GM12878 (cell line): ENCODE results near the gene KANK4. TPM values are rescaled to one million over a fixed set of nuclear protein-coding genes. Genes with fewer than 3 reads are reported as not detected.

Experiments used
- ATAC-seq: fragments of 200-7000 bp; cut with Tn5 transposase; 3 replicates; pipeline ENCODE4 v1.9.1; 2020; ENCODE audit warnings: mild to moderate bottlenecking, moderate library complexity
- BruUV-seq: library from RNA; stranded (reverse); fragments of 400-500 nt; replicated peaks from 2 replicates; lab custom pipeline; 2021; lab: Mats Ljungman, UMichigan
- CTCF ChIA-PET: fragments of 300-600 bp; sonication (Branson Sonifier 250); formaldehyde crosslinking; extraction: SDS; loops from one replicate; lab custom pipeline; 2021; ENCODE audit warnings: inconsistent platforms; lab: Yijun Ruan, JAX
- POLR2A ChIA-PET: fragments of 350-600 bp; formaldehyde crosslinking; extraction: SDS; loops from one replicate; lab custom pipeline; 2021; ENCODE audit warnings: inconsistent platforms; lab: Charles Lee
- RAD21 ChIA-PET: fragments of 300-600 bp; sonication (Branson Sonifier 250); formaldehyde crosslinking; loops from one replicate; lab custom pipeline; 2023; ENCODE audit warnings: antibody characterized with exemption; ENCODE audit not compliant: unreplicated experiment; lab: Charles Lee
- SMC1A ChIA-PET: fragments of 300-600 bp; sonication (Branson Sonifier 250); formaldehyde crosslinking; loops from one replicate; lab custom pipeline; 2023; ENCODE audit not compliant: unreplicated experiment, uncharacterized antibody; lab: Charles Lee
- DNase-seq: peaks from one replicate; pipeline ENCODE4 v3.0.0-alpha.2; 2011; ENCODE audit warnings: low read depth, low spot score
- FAIRE-seq: peaks from 3 replicates; lab custom pipeline; 2011; peaks lifted over from hg19 to GRCh38; lab: Jason Lieb, UNC
- H2AFZ ChIP-seq: 2 replicates; pipeline ENCODE4 v1.6.0; 2011; ENCODE audit warnings: low read depth, low read length, control low read depth; ENCODE audit not compliant: control insufficient read depth
- H3K27ac ChIP-seq: 2 replicates; pipeline ENCODE4 v1.5.1; 2011; ENCODE audit warnings: control low read depth; ENCODE audit not compliant: control insufficient read depth, insufficient read depth
- H3K27me3 ChIP-seq, 2 experiments: replicated peaks in 1 of 2; 2 replicates each; pipeline versions ENCODE4 v1.6.0 to v1.6.1; 2011; ENCODE audit warnings: low read length in 1 of 2; ENCODE audit not compliant: control insufficient read depth in 2 of 2, insufficient read depth in 2 of 2
- H3K36me3 ChIP-seq, 2 experiments: 2 replicates each; pipeline ENCODE4 v1.5.1; 2011; ENCODE audit warnings: low read length in 1 of 2; ENCODE audit not compliant: control insufficient read depth in 2 of 2, insufficient read depth in 2 of 2
- H3K4me1 ChIP-seq: 2 replicates; pipeline ENCODE4 v1.6.1; 2011; ENCODE audit warnings: mild to moderate bottlenecking, low read length, moderate library complexity, mixed read lengths; ENCODE audit not compliant: control insufficient read depth, insufficient read depth
- H3K4me2 ChIP-seq: 2 replicates; pipeline ENCODE4 v1.6.0; 2011; ENCODE audit warnings: control low read depth; ENCODE audit not compliant: control insufficient read depth, insufficient read depth
- H3K4me3 ChIP-seq: fragments of 200-600 bp; sonication (generic); 2 replicates; pipeline ENCODE4 v1.5.1; 2016
- H3K79me2 ChIP-seq: 2 replicates; pipeline ENCODE4 v1.6.0; 2011; ENCODE audit warnings: low read length; ENCODE audit not compliant: control insufficient read depth, insufficient read depth
- H3K9ac ChIP-seq: 2 replicates; pipeline ENCODE4 v1.8.0; 2011; ENCODE audit warnings: low read length, control low read depth, mixed read lengths; ENCODE audit not compliant: control insufficient read depth, insufficient read depth
- H3K9me3 ChIP-seq: replicated peaks from 3 replicates; pipeline ENCODE4 v1.5.1; 2011; ENCODE audit warnings: mild to moderate bottlenecking, low read length; ENCODE audit not compliant: control insufficient read depth, insufficient read depth
- H4K20me1 ChIP-seq: 2 replicates; pipeline ENCODE4 v1.6.0; 2011; ENCODE audit not compliant: control insufficient read depth, insufficient read depth
- ATF3 ChIP-seq: IDR thresholded peaks from 2 replicates; pipeline ENCODE4 v1.6.1; 2011; ENCODE audit warnings: low read depth, mild to moderate bottlenecking, low read length, moderate library complexity, borderline replicate concordance; ENCODE audit errors: extremely low read depth
- CEBPZ ChIP-seq: fragments of 150-350 bp; IDR thresholded peaks from 2 replicates; pipeline ENCODE4 v1.6.1; 2016; ENCODE audit warnings: low read depth, low read length
- E2F8 ChIP-seq: fragments of 450-650 bp; IDR thresholded peaks from 2 replicates; pipeline ENCODE4 v1.6.1; 2018; ENCODE audit warnings: mild to moderate bottlenecking, low read depth, moderate library complexity; ENCODE audit not compliant: partially characterized antibody
- EGR1 ChIP-seq, 2 experiments: IDR thresholded peaks; 1 replicate in 1 of 2; 2 replicates in 1 of 2; pipeline ENCODE4 v1.6.1; 2011 to 2012; ENCODE audit warnings: low read depth in 2 of 2, low read length in 2 of 2, borderline replicate concordance in 1 of 2, mild to moderate bottlenecking in 1 of 2, moderate library complexity in 1 of 2
- FOS ChIP-seq: IDR thresholded peaks from 3 replicates; pipeline ENCODE4 v1.6.1; 2011; ENCODE audit warnings: borderline replicate concordance; ENCODE audit not compliant: insufficient read length; ENCODE audit errors: extremely low read depth
- HSF1 ChIP-seq: fragments of 150-350 bp; IDR thresholded peaks from 2 replicates; pipeline ENCODE4 v1.6.1; 2014; ENCODE audit warnings: mild to moderate bottlenecking, low read depth, low read length
- PAX5 ChIP-seq: IDR thresholded peaks from 2 replicates; pipeline ENCODE4 v1.6.1; 2011; ENCODE audit warnings: low read depth, low read length, borderline replicate concordance
- RB1 ChIP-seq: fragments of 450-650 bp; formaldehyde crosslinking; IDR thresholded peaks from 2 replicates; pipeline ENCODE4 v1.6.1; 2017; ENCODE audit warnings: mild to moderate bottlenecking, borderline replicate concordance
- USF1 ChIP-seq: IDR thresholded peaks from 2 replicates; pipeline ENCODE4 v1.6.1; 2011; ENCODE audit warnings: borderline replicate concordance, low read depth, mild to moderate bottlenecking, moderate library complexity, mixed read lengths, low read length; ENCODE audit not compliant: insufficient read depth; ENCODE audit errors: extremely low read length
- YBX1 ChIP-seq: fragments of 450-650 bp; IDR thresholded peaks from 2 replicates; pipeline ENCODE4 v1.6.1; 2016; ENCODE audit warnings: antibody characterized with exemption
- WGBS: methylation state at CpG from one replicate; pipeline ENCODE4 v1.1.6; 2016; ENCODE audit warnings: low lambda C conversion rate; ENCODE audit not compliant: insufficient replicate concordance, insufficient coverage; ENCODE audit errors: missing lambda C conversion rate; 5-methylcytosine and 5-hydroxymethylcytosine counted together
- in situ Hi-C: fragments of 300-500 bp; cut with MboI; formaldehyde crosslinking; loops from 9 replicates; pipeline ENCODE4 v1.14.3; 2018; ENCODE audit warnings: mixed read lengths
- intact Hi-C: fragments of 100-400 bp; cut with micrococcal nuclease; formaldehyde crosslinking; loops from one replicate; pipeline ENCODE4 v1.14.2; 2022; ENCODE audit not compliant: unreplicated experiment
- polyA plus RNA-seq, 11 experiments: library from polyadenylated mRNA; depleted of rRNA in 4 of 11; unstranded in 6 of 11; stranded (reverse) in 5 of 11; fragments of >200 nt; fragmentation: Nextera tagmentation in 4 of 11; fragmentation: Illumina TruSeq in 1 of 11; extraction: Ambion mirVana in 4 of 11; extraction: Trizol in 1 of 11; gene quantifications; 1 replicate in 1 of 11; 2 replicates in 10 of 11; pipeline versions ENCODE4 v1.2.1 to v1.2.3, GENCODE V29; 2011 to 2016; ENCODE audit warnings: inconsistent platforms in 2 of 11, missing spikeins in 2 of 11, low read depth in 1 of 11
- total RNA-seq, 4 experiments: library from RNA; depleted of rRNA in 3 of 4; stranded (reverse); fragments of >200 nt in 3 of 4; fragmentation: Illumina TruSeq in 1 of 4; extraction: Trizol in 1 of 4; gene quantifications; 2 replicates each; pipeline versions ENCODE4 v1.2.1 to v1.2.3, GENCODE V29; 2013 to 2021

Gene KANK4
- total and polyA plus RNA-seq, 10 of the 15 experiments (the other 5 are each of a cell fraction or from before 2014, with no cell fraction given) = not detected

GRCh38 chr1:62312698-62313097, 6.5 kb downstream of the KANK4 start:
- intact Hi-C loops (no loop called here), in situ Hi-C loops (no loop called here)
- H3K27ac ChIP-seq = no peak overlapping the region
- ChIA-PET POLR2A (no interaction called here), SMC1A (no interaction called here), RAD21 (no interaction called here), CTCF (no interaction called here)
- no TSS peak for BruUV-seq
- H4K20me1 ChIP-seq = no peaks in the 10 kb centered on the region
- H3K4me3 ChIP-seq = no peak overlapping the region
- no peaks in the 10 kb centered on the region for H3K79me2 ChIP-seq
- ATAC-seq (no peak), DNase-seq (no peak), FAIRE-seq (no peak)
- TF ChIP-seq FOS (no peak), EGR1 (IDR thresholded peaks at IDR 0.05; ENCODE audit: borderline replicate concordance in 1 of 2, low read depth in 2 of 2, low read length in 2 of 2) (no peak), RB1 (no peak), PAX5 (no peak), CEBPZ (no peak), YBX1 (no peak), USF1 (no peak), HSF1 (no peak), ATF3 (no peak), E2F8 (no peak)
- WGBS = 22% methylated on average over 4 of the region's 4 CpGs
- peaks cover 0 to 2% of the 10 kb centered on the region in 2 experiments; a peak in 3 of 4 replicates for H3K27me3 ChIP-seq
- no peaks in the 10 kb centered on the region for H3K36me3 ChIP-seq
- H3K4me1 ChIP-seq = no peaks in the 10 kb centered on the region
- H2AFZ ChIP-seq = no peak overlapping the region
- no peaks in the 10 kb centered on the region for H3K9me3 ChIP-seq
- H3K4me2 ChIP-seq = no peak overlapping the region
- no peak overlapping the region for H3K9ac ChIP-seq
